ENCODE measurements around the gene RILPL1. TPM values are rescaled to one million over a fixed set of nuclear protein-coding genes. Genes with fewer than 3 reads are reported as not detected.
"Not testable (repeated sequence)": the region's sequence is repeated elsewhere in the genome, so short reads cannot be mapped to it uniquely, and the experiment has no call there.

Gene RILPL1
- total RNA-seq, 6 experiments from 2014 or later = 3.2 to 7.5 (median 5.3) TPM

GRCh38 chr12:123519141-123520001 is 14.1 kb downstream of the RILPL1 start:
- H3K36me3 ChIP-seq = peaks cover 0 to 28% (median 5%) of the 10 kb centered on the region in 4 donors
- H3K27me3 ChIP-seq = no peaks in the 10 kb centered on the region
- no peaks in the 10 kb centered on the region for H3K9me3 ChIP-seq
- 68% methylated on average over 9 of the region's 24 CpGs for WGBS (ENCODE audit: insufficient coverage, low coverage, low lambda C conversion rate, missing lambda C conversion rate)
- H3K27ac ChIP-seq = no peak overlapping the region
- ATAC-seq (peak; percentile 27 to 62 (median 50)), DNase-seq (peak in 1 of 3 donors; percentile 25)
- TF ChIP-seq POLR2A (IDR thresholded peaks at IDR 0.05) (no peak), CTCF (IDR thresholded peaks at IDR 0.05) (no peak)
- no peaks in the 10 kb centered on the region for H3K4me1 ChIP-seq
- H3K4me3 ChIP-seq = no peak overlapping the region
- intact Hi-C loops (cut with DNase I) = no loop called here

GRCh38 chr12:123516216-123516780 is 17.2 kb downstream of the RILPL1 start:
- intact Hi-C loops (cut with DNase I) = no loop called here
- 90% methylated on average over 9 of the region's 11 CpGs for WGBS (ENCODE audit: insufficient coverage, low coverage, low lambda C conversion rate, missing lambda C conversion rate)
- H3K36me3 ChIP-seq = peaks cover 0 to 24% (median 3%) of the 10 kb centered on the region in 4 donors
- ATAC-seq (no peak), DNase-seq (no peak)
- H3K4me1 ChIP-seq = no peaks in the 10 kb centered on the region
- no peak for TF ChIP-seq POLR2A (IDR thresholded peaks at IDR 0.05)
- H3K27ac ChIP-seq = no peak overlapping the region
- no peaks in the 10 kb centered on the region for H3K27me3 ChIP-seq
- no peak overlapping the region for H3K4me3 ChIP-seq
- no peaks in the 10 kb centered on the region for H3K9me3 ChIP-seq

GRCh38 chr12:123514582-123515221 is 18.8 kb downstream of the RILPL1 start:
- 91% methylated on average over 1 of the region's 1 CpG for WGBS (ENCODE audit: insufficient coverage, low coverage, low lambda C conversion rate, missing lambda C conversion rate)
- ATAC-seq; H3K27ac ChIP-seq; H3K4me3 ChIP-seq; DNase-seq; intact Hi-C loops (cut with DNase I); H3K27me3 ChIP-seq; H3K9me3 ChIP-seq; H3K4me1 ChIP-seq: not testable (repeated sequence)
- H3K36me3 ChIP-seq = peaks cover 0 to 12% (median 3%) of the 10 kb centered on the region in 4 donors

GRCh38 chr12:123513805-123514204 is 19.7 kb downstream of the RILPL1 start:
- H3K36me3 ChIP-seq = peaks cover 0 to 11% (median 3%) of the 10 kb centered on the region in 4 donors
- 84% methylated on average over 8 of the region's 13 CpGs for WGBS (ENCODE audit: insufficient coverage, low coverage, low lambda C conversion rate, missing lambda C conversion rate)
- no peaks in the 10 kb centered on the region for H3K9me3 ChIP-seq
- H3K4me3 ChIP-seq = no peak overlapping the region
- H3K4me1 ChIP-seq = no peaks in the 10 kb centered on the region
- TF ChIP-seq POLR2A (IDR thresholded peaks at IDR 0.05) (no peak), CTCF (IDR thresholded peaks at IDR 0.05) (no peak)
- ATAC-seq (no peak), DNase-seq (no peak)
- intact Hi-C loops (cut with DNase I) = no loop called here
- H3K27ac ChIP-seq = no peak overlapping the region
- no peaks in the 10 kb centered on the region for H3K27me3 ChIP-seq

GRCh38 chr12:123512838-123513665 is 20.5 kb downstream of the RILPL1 start:
- intact Hi-C loops (cut with DNase I) = no loop called here
- DNase-seq (no peak), ATAC-seq (peak in 1 of 4 donors; percentile 14)
- Histone ChIP-seq H3K9me3 (no peaks in the 10 kb centered on the region), H3K4me3 (no peak overlapping the region), H3K4me1 (no peaks in the 10 kb centered on the region), H3K36me3 (peaks cover 0 to 8% (median 3%) of the 10 kb centered on the region in 4 donors), H3K27me3 (no peaks in the 10 kb centered on the region), H3K27ac (no peak overlapping the region)
- WGBS (ENCODE audit: insufficient coverage, low coverage, low lambda C conversion rate, missing lambda C conversion rate) = 87% methylated on average over 13 of the region's 26 CpGs
- no peak for TF ChIP-seq CTCF (IDR thresholded peaks at IDR 0.05)
- TF ChIP-seq POLR2A (IDR thresholded peaks at IDR 0.05) = no peak

Measured in right lobe of liver (tissue), 6 donors.